Stimulated activated CD8-positive, alpha-beta memory T cell treated with anti-CD3 and anti-CD28 coated beads, Interleukin-12 subunit alpha, Interleukin-12 subunit beta, amount 100 ng/mL, for 24 hours (primary cell): ENCODE data around the gene PKM.

Source experiments
- DNase-seq: peaks from one replicate; pipeline ENCODE4 v3.0.0-alpha.2; 2020; ENCODE audit errors: extremely low read depth

Gene PKM

DNA sequence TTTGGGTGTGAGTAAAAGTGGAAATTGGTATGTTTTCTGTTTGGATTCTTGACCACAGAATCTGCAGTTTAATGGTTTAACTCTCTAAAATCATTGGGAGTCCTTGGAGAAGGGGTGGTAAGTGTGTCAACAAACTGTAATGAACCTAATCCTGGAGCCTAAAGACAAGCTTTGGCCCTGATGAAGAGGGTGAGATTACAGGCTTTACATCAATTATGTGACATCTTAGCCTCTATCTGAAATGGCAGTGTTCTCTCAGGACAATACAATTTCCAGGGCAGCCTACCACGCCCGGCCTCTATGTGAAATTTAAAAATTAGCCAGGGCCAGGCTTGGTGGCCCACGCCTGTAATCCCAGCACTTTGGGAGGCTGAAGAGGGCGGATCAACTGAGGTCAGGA, 4.3 kb upstream of the PKM start:
- no peak for DNase-seq

DNA sequence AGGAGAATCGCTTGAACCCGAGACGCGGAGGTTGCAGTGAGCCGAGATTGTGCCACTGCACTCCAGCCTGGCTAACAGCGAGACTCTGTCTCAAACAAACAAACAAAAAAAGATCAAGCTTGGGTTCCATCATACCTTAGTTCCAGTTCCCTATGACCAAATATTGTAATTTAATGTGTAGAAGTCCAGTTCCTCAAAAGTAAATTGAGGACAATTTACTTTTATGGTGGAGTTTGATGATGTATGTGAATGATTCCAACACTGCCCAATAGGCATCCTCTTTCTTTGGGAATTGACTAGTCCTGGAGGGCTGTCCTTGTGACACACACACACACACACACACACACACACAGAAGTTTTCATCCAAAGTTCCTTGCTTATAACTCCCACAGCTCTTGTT, 2.8 kb upstream of the PKM start:
- DNase-seq: no peak

DNA sequence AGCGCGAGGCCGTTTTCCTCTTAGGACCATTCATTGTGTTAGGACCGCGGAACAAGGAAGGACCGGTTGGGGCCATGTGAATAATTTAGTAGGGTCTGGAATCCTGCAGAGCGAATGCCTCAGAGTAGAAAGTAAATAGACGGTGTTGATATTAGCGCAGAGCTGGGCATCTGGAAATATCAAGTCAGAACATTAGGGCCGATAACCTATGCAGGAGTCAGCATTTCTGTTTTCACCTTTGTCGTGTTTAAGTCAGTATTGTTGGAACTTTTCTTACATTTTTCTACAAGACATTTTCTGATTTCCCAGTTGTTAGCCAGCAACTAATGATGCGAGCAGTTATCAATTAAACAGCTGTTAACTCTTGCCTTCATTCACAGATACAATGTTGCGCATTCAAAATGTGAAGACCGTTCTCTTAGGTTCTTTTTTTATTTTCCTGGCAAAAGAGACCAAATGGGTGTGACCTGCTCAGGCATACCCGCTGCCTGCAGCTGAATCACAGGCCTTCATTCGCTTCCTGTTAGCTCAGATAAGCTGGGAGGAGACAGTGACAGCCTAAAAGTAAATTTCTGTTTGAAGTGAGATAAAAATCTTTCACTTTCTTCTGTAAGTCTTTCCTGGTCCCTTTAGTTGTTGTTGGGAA, 966 bp upstream of the PKM start:
- peak; percentile 19 for DNase-seq

DNA sequence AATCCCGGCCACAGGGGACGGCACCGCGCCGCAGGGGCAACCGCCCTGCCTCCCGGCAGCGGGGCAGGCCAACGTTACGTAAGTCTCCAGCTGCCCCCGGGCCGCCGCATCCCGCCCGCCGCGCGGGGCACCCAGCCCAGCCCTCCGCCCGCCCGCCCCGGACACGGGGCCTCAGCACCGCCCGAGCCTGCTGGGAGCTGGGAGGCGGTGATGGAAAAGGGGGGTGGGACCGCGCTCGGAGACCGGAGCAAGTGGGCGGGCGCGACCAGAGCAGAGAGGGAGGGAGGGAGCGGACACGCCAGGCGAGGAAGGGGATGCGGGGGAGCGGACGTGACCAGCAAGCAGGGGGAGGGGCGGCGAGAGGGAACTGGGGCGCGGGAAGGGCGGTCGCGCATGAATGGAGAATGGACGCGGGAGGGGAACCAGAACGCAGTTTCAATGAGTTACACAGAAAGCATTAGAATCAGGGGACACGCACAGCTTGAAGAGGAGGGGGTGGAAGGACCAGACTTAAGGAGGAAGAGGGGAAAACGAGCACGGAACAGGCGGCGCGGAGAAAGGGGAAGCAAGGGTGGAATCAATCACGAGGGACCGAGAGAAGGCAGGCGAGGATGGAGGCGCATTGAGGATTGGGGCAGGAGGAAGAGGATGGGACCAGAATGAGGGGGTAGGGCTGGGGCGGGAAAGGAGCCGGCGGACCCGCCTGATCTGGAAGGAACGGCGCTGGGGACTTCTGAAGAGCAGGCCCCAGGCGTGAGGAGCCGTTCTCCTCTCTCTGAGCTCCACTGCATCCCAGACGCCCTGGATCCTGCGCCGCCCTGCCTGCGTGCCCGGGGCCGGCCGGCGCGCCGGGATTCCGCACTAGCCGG, 559 bp downstream of the PKM start:
- peak; percentile 77 for DNase-seq

DNA sequence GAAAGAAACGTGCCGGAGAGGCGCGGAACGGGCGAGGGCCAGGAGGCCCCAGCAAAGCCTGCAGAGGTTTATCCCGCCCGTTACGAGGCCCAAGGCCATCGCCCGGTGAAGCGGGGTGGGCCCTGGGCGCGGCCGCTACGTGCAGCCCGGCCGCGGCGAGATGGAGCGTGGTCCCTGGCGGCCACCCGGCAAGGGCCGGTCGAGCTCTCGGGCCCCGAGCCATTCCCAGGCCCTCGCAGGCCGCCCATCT, 1.1 kb downstream of the PKM start:
- no peak for DNase-seq

DNA sequence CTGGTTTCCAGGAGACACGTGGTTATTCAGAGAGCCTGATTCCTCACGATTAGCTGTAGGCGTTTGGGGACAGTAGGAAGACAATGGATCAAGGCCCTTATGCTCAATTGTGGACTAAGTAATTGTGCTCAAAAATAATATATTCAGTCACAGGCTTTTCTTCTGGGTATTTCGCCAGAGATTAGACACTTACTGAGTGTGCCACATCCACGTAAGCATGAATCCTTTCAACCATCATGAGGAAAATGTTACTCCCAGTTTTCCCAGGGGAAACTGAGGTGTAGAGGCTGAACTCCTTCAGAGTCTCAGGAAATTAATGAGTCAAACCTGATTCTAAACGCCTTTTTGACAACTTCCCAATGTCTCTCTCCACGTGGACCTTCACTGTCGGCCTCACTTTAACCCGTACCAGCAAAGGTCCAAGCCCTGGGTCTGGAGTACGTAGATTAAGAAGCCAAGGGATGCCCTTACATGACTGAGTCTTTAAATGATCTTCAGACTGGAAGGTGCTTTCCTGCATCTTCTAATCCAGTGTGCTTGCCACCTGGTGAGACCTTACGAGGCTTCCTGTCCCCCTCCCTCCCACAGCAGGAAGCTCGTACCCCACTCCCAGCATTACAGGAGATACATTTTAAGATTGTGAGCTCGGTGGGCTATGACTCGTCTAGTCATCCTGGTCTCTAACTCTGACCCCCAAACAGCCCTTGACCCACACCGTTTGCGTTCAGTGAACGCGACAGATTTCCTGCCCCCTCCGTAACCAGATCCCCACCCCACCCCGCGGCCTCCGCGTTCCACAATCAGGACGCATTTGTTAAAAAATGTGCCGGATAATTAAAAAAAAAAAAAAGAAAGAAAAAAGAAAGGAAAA, 1.7 kb downstream of the PKM start:
- no peak for DNase-seq

DNA sequence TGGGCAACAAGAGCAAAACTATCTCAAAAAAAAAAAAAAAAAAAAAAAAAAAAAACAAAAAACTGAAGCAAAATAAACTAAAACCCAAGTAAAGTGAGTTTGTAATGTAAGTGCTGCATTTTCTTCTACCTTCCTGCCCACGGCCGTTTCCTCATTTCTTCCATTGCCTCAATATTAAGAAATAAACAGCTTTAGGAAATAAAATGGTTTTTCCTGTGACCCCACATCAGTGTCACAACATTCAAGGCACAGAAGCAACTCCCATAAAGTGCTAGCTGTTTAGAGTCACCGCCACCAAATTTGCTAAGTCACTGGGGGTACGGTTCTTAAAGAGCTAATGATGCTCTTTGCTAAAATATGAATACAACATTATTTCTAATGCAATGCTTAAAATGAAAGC, 3.3 kb downstream of the PKM start:
- no peak for DNase-seq

DNA sequence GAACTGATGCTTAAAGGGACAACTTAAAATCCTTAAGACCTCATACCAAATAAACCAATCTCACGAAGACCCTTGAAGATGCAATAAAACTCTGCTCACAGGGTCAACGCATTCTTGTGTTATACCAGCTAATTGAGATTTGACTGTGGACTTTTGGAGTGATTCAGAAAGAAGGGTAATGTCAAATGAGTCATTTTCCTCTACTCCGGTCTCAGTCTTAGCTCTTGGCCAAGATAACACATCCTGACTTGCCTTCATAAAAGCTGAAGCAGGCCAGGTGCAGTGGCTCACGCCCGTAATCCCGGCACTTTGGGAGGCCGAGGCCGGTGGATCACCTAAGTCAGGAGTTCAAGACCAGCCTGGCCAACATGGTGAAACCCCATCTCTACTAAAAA, 3.8 kb downstream of the PKM start:
- DNase-seq: no peak

DNA sequence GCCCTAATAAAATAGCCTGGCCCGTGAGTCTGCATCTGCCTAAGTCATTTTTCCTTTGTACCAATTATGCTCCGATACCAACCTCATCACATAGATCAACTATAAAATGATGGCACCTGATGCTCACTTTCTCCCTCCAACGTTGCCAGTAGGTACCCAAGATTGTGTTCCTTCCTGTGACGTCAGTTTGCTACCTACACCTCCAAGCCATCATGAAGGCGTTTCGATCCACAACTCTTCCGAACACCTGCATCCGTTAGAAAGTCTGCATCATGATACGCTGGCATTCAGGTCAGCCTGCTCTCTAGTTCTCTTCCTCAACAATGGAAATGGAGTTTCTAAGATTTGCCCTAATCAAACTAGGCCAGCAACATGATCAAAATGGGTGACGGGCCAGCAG, 7.7 kb downstream of the PKM start:
- DNase-seq: no peak

DNA sequence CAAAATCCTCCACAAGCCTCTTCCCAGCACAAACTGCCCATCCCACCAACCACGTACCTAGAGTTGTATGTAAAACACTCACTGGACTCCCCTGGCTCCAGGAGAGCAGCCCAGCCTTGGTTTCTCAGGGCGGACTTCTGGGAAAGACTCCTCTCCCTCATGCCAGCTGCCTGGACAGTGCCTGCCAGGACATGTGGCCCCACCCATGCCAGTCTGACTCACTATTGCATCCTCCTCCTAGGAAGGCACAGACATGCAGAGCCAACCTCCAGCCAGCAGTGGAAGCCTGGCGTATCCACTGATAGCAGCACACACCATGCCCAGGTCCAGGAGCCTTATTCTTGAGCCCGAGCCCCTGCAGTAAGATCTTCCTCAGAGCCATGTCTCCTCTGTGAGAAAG, 8.6 kb downstream of the PKM start:
- no peak for DNase-seq

DNA sequence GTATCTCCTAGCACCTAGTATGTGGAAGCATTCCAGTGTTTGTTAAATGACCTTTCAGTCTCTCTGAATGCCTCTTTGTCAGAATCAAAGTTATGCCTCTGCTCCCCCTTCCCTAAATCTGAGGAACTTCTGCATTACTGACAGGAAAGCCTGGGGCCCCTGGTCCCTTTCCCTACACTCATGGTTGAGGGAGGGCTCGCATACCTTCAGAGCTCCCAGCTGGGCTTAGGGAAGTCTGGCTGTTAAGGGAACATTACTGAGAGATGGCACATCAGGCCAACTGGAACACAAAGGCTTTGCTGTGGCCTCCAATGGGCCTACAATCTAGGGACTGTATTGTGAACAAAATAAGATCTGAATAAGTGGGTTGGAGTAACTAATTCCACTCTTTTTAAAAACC, 10.3 kb downstream of the PKM start:
- DNase-seq: no peak

DNA sequence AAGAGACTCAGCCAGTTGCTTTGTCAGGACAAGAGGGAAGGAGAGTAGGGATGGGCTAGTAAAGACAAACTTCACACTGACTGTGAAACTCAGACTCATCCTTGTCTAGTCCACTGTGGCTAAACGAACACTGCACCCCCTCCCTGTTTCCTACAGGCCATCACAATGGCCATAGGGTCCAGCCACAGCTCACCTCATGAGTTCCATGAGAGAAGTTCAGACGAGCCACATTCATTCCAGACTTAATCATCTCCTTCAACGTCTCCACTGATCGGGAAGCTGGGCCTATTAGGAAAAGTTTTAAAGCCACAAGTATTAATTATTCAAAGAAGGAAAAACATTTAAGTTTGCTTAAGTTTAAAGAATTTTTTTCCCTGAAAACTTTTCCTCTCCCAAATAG, 13.8 kb downstream of the PKM start:
- DNase-seq: no peak

DNA sequence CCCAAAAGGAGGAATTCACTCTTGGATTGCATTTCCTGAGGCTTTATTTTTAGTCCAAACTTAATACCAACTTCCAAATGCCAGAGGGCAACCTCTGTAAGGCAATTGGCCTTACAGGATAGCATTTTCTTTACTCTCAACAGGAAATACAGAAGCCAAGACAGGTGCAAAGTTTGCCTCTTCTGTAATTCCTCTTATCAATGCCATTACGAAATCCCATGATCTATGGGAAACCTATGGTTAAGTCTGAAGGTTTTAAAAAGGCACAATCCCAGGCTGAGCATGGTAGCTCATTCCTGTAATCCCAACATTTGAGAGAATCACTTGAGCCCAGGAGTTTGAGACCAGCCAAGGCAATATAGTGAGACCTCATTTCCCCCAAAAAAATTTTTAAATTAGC, 14.9 kb downstream of the PKM start:
- DNase-seq: no peak

DNA sequence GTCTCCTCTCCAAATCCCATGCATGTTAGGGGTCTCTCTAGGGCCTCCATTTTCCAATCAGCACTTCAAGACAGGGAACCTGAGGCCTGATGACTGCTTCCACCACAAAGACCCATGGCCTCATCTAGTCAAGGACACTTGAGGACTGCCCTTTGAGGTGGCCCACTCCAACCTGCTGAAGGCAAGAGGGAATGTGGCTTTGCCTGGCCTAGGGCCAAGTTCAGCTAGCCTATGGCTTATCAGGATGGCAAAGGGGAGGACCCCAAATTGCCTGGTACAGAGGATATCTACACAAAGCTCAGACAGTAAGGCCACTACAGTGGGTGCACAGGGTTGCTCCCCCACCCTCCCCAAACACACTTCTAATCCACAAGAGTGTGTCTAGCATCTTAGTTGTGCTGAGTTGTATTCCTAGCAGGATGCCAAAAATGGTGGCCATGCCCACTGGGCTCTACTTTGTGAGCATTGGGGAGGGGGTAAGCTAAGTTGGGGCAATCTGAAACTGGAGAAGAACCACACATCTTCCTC, 23.4 kb downstream of the PKM start:
- DNase-seq: no peak

DNA sequence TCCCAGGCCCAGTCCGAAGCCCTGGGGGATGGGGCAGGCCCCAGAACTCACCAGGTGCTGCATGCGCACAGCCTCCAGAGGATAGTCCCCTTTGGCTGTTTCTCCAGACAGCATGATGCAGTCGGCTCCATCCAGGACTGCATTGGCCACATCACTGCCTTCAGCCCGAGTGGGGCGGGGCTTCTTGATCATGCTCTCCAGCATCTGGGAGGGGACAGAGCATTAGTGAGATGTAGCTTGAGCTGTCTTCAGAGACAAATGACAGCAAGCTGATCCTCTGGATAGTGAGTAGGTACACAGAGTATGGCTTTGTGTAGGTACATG, 24.4 kb downstream of the PKM start:
- DNase-seq: no peak

DNA sequence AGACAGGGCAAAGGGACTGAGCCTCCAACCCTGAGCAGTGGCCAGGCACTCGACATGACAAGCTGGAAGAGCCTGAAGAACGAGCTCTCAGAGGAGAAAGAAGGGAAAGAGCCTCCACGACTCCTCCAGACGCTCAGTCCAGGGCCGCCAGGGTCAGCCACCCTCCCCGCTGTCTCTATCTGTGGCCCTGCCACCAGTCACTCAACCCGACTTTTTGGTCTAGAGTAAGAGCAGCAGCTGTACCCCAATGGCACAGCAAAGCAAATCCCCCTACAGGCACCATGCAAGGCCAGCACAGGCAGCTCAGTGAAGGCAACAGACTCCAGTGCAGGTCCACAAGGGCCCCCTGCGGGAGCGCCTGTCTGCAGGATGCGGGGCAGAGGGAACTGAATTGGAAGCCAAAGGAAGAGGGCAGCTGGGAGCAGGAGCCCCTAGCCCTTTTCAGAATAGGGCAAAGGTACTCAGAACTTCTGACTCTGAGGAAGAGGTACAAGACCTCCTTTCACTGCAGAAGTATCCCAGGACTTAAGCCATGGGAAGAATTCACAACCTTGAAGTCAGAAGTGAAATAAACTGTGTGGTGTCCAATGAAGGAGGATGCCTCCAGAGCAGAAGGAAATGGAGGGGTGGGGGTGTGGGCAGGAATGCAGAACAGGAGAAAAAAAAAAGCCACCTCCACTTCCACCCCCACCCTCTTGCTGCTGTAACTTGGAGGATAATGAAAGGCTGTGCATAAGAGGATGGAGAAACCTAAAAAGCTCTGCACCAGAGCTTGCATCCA, 24.9 kb downstream of the PKM start:
- no peak for DNase-seq

DNA sequence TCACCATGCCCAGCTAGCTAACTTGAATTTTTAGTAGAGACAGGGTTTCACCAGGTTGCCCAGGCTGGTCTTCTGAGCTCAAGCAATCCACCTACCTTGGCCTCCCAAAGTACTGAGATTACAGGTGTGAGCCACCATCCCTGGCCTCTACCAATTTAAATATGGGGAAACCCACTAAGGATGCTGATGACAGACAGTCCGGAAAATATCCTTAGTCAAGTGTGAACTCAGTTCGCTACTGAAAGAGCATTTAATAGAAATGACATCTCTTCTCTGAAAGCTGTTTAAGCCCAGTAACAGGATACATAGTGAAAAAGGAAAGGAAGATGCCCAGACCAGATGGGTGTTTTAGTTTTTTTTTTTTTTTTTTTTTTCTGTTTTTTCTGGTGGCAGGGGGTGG, 25.7 kb downstream of the PKM start:
- no peak for DNase-seq

DNA sequence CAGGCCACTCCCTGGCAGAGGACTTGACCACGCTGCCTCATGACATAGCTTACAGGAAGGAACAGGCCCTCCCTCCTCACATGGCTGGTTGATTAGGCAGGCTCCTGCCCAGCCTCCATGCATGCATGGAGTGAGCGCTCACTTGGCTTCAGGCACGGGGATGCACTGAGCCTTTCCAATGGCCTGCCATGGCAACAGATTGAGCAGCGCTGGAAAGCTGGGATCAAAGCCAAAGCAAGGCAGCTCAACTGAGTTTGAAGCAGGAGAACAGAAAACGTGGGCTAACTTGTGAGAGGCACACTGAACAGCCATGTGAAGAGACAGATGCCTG, 27.5 kb downstream of the PKM start:
- DNase-seq: no peak

DNA sequence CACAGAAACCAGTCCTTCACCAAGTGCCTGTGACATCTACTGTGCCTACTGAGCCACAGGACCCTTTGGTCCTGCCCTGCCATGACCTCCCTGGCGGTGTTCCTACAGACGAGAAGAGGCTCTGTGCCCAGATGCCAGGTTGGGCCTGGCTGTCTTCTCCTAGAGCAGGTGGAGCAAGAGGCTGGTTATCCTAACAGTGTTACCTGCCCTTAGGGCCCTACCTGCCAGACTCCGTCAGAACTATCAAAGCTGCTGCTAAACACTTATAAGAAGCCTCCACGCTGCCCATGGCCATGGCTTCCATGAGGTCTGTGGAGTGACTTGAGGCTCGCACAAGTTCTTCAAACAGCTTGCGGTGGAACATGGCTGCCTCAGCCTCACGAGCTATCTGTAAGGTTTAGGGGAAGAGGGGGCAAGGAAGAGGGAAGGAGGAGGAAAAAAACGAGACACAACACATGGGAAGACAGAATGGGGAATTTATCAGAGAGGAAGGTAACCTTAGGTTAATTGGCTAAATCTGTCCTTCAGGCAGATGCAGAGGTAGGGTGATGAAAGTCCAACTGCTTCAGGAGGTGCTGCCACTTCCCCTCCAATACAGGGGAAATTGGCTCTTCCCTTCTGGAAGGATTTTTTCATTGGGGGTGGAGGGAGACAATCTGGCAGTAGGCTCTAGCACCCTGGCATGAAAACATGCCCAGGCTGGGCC, 28.0 kb downstream of the PKM start:
- DNase-seq: no peak

DNA sequence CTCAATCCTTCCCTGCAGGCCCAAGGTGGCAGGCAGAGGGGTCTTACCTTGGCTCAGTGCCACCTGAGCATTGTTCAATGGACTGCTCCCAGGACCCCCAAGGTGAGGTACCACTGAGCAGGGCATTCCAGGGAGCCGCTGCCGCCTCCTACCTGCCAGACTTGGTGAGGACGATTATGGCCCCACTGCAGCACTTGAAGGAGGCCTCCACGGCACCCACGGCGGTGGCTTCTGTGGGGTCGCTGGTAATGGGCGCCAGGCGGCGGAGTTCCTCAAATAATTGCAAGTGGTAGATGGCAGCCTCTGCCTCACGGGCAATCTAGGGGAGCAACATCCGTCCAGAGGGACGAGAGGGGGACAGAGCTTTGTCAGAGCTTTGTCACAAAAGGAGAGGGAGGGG, 28.7 kb downstream of the PKM start:
- no peak for DNase-seq

DNA sequence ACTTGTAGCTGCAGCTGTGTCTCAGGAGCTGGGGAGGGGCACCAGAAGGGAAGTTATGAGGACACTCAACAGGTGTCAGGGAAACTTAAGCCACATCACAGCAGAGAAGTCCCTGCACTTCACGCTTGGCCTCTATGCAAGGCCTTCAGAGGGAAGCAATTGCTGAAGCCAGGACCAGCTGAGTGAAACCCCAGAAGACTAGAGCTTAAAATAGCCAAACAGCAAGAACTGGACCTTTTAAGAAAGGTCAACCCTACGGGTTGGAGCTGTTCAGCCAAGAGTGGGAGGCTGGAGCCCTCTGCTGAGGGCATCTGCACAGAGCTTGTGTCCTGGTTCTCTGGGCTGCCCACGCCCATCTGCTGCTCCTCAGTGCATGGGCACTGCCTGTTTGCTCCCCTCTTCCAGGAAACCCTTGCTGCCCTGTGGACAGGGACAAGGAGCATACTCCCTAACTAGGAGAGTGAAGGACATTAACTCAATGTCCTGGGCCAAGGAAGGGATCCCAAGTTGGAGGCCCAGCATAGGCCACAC, 29.5 kb downstream of the PKM start:
- DNase-seq: no peak
